GM12878 (cell line): ENCODE data around the gene DPM2. TPM values are rescaled to one million over a fixed set of nuclear protein-coding genes. Genes with fewer than 3 reads are reported as not detected.

Experiments
- ATAC-seq: fragments of 200-7000 bp; cut with Tn5 transposase; 3 replicates; pipeline ENCODE4 v1.9.1; 2020; ENCODE audit warnings: mild to moderate bottlenecking, moderate library complexity
- BruUV-seq: library from RNA; stranded (reverse); fragments of 400-500 nt; replicated peaks from 2 replicates; lab custom pipeline; 2021; lab: Mats Ljungman, UMichigan
- CTCF ChIA-PET: fragments of 300-600 bp; sonication (Branson Sonifier 250); formaldehyde crosslinking; extraction: SDS; loops from one replicate; lab custom pipeline; 2021; ENCODE audit warnings: inconsistent platforms; lab: Yijun Ruan, JAX
- POLR2A ChIA-PET: fragments of 350-600 bp; formaldehyde crosslinking; extraction: SDS; loops from one replicate; lab custom pipeline; 2021; ENCODE audit warnings: inconsistent platforms; lab: Charles Lee
- RAD21 ChIA-PET: fragments of 300-600 bp; sonication (Branson Sonifier 250); formaldehyde crosslinking; loops from one replicate; lab custom pipeline; 2023; ENCODE audit warnings: antibody characterized with exemption; ENCODE audit not compliant: unreplicated experiment; lab: Charles Lee
- SMC1A ChIA-PET: fragments of 300-600 bp; sonication (Branson Sonifier 250); formaldehyde crosslinking; loops from one replicate; lab custom pipeline; 2023; ENCODE audit not compliant: unreplicated experiment, uncharacterized antibody; lab: Charles Lee
- DNase-seq: peaks from one replicate; pipeline ENCODE4 v3.0.0-alpha.2; 2011; ENCODE audit warnings: low read depth, low spot score
- FAIRE-seq: peaks from 3 replicates; lab custom pipeline; 2011; peaks lifted over from hg19 to GRCh38; lab: Jason Lieb, UNC
- H2AFZ ChIP-seq: 2 replicates; pipeline ENCODE4 v1.6.0; 2011; ENCODE audit warnings: low read depth, low read length, control low read depth; ENCODE audit not compliant: control insufficient read depth
- H3K27ac ChIP-seq: 2 replicates; pipeline ENCODE4 v1.5.1; 2011; ENCODE audit warnings: control low read depth; ENCODE audit not compliant: control insufficient read depth, insufficient read depth
- H3K27me3 ChIP-seq, 2 experiments: replicated peaks in 1 of 2; 2 replicates each; pipeline versions ENCODE4 v1.6.0 to v1.6.1; 2011; ENCODE audit warnings: low read length in 1 of 2; ENCODE audit not compliant: control insufficient read depth in 2 of 2, insufficient read depth in 2 of 2
- H3K36me3 ChIP-seq, 2 experiments: 2 replicates each; pipeline ENCODE4 v1.5.1; 2011; ENCODE audit warnings: low read length in 1 of 2; ENCODE audit not compliant: control insufficient read depth in 2 of 2, insufficient read depth in 2 of 2
- H3K4me1 ChIP-seq: 2 replicates; pipeline ENCODE4 v1.6.1; 2011; ENCODE audit warnings: mild to moderate bottlenecking, low read length, moderate library complexity, mixed read lengths; ENCODE audit not compliant: control insufficient read depth, insufficient read depth
- H3K4me2 ChIP-seq: 2 replicates; pipeline ENCODE4 v1.6.0; 2011; ENCODE audit warnings: control low read depth; ENCODE audit not compliant: control insufficient read depth, insufficient read depth
- H3K4me3 ChIP-seq: fragments of 200-600 bp; sonication (generic); 2 replicates; pipeline ENCODE4 v1.5.1; 2016
- H3K79me2 ChIP-seq: 2 replicates; pipeline ENCODE4 v1.6.0; 2011; ENCODE audit warnings: low read length; ENCODE audit not compliant: control insufficient read depth, insufficient read depth
- H3K9ac ChIP-seq: 2 replicates; pipeline ENCODE4 v1.8.0; 2011; ENCODE audit warnings: low read length, control low read depth, mixed read lengths; ENCODE audit not compliant: control insufficient read depth, insufficient read depth
- H3K9me3 ChIP-seq: replicated peaks from 3 replicates; pipeline ENCODE4 v1.5.1; 2011; ENCODE audit warnings: mild to moderate bottlenecking, low read length; ENCODE audit not compliant: control insufficient read depth, insufficient read depth
- H4K20me1 ChIP-seq: 2 replicates; pipeline ENCODE4 v1.6.0; 2011; ENCODE audit not compliant: control insufficient read depth, insufficient read depth
- EED ChIP-seq: sonication (generic); IDR thresholded peaks from 2 replicates; pipeline ENCODE4 v1.6.1; 2016; ENCODE audit warnings: antibody characterized with exemption, low read depth
- RB1 ChIP-seq: fragments of 450-650 bp; formaldehyde crosslinking; IDR thresholded peaks from 2 replicates; pipeline ENCODE4 v1.6.1; 2017; ENCODE audit warnings: mild to moderate bottlenecking, borderline replicate concordance
- SREBF2 ChIP-seq: IDR thresholded peaks from 2 replicates; pipeline ENCODE4 v1.6.1; 2012; ENCODE audit warnings: mild to moderate bottlenecking, low read length
- TBL1XR1 ChIP-seq: IDR thresholded peaks from 2 replicates; pipeline ENCODE4 v1.6.1; 2012; ENCODE audit warnings: low read depth, low read length, improper control_type of control experiment
- ZNF622 ChIP-seq: fragments of 450-650 bp; IDR thresholded peaks from 2 replicates; pipeline ENCODE4 v1.6.1; 2017; ENCODE audit warnings: mild to moderate bottlenecking, inconsistent platforms
- WGBS: methylation state at CpG from one replicate; pipeline ENCODE4 v1.1.6; 2016; ENCODE audit warnings: low lambda C conversion rate; ENCODE audit not compliant: insufficient replicate concordance, insufficient coverage; ENCODE audit errors: missing lambda C conversion rate; 5-methylcytosine and 5-hydroxymethylcytosine counted together
- in situ Hi-C: fragments of 300-500 bp; cut with MboI; formaldehyde crosslinking; loops from 9 replicates; pipeline ENCODE4 v1.14.3; 2018; ENCODE audit warnings: mixed read lengths
- intact Hi-C: fragments of 100-400 bp; cut with micrococcal nuclease; formaldehyde crosslinking; loops from one replicate; pipeline ENCODE4 v1.14.2; 2022; ENCODE audit not compliant: unreplicated experiment
- polyA plus RNA-seq, 11 experiments: library from polyadenylated mRNA; depleted of rRNA in 4 of 11; unstranded in 6 of 11; stranded (reverse) in 5 of 11; fragments of >200 nt; fragmentation: Nextera tagmentation in 4 of 11; fragmentation: Illumina TruSeq in 1 of 11; extraction: Ambion mirVana in 4 of 11; extraction: Trizol in 1 of 11; gene quantifications; 1 replicate in 1 of 11; 2 replicates in 10 of 11; pipeline versions ENCODE4 v1.2.1 to v1.2.3, GENCODE V29; 2011 to 2016; ENCODE audit warnings: inconsistent platforms in 2 of 11, missing spikeins in 2 of 11, low read depth in 1 of 11
- total RNA-seq, 4 experiments: library from RNA; depleted of rRNA in 3 of 4; stranded (reverse); fragments of >200 nt in 3 of 4; fragmentation: Illumina TruSeq in 1 of 4; extraction: Trizol in 1 of 4; gene quantifications; 2 replicates each; pipeline versions ENCODE4 v1.2.1 to v1.2.3, GENCODE V29; 2013 to 2021
- TF ChIP-seq, protein P1 (sequence below): fragments of 450-650 bp; conservative IDR thresholded peaks from 2 replicates; pipeline ENCODE4 v1.6.1; 2017; ENCODE audit warnings: mild to moderate bottlenecking, moderate library complexity

DPM2 gene
- total and polyA plus RNA-seq, 10 of the 15 experiments (the other 5 are each of a cell fraction or from before 2014, with no cell fraction given) = 22.7 to 77.9 (median 44.7) TPM

DNA sequence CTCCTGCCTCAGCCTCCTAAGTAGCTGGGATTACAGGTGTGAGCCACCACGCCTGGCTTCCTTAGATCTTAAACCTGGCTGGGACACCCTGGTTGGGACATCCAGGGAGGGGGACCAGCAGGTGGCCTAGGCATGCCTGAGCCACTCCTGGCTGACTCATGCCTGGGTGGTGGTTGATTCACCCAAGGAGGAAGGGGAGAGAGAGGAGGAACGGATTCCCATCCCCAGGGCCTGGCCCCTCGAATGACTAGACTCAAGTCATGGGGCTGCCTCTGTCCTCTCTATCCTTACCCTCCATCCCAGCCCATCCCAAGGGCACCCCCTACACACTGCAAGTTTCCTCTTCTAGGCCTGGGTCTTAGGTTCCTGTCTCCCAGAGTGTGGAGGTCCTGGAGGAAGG, 30.4 kb upstream of the DPM2 start:
- H3K36me3 ChIP-seq = peaks cover 0 to 2% of the 10 kb centered on the region in 2 experiments; a peak in 3 of 4 replicates
- BruUV-seq = no TSS peak
- 88% methylated on average over 3 of the region's 3 CpGs for WGBS
- intact Hi-C loops (no loop called here), in situ Hi-C loops (loop anchor here (10.0 kb wide), 1 partner anchor 67 kb away; no protein-coding TSS in a partner anchor)
- no peak for FAIRE-seq
- ChIA-PET POLR2A (interaction anchor here (0.6 kb wide), 1 partner anchor 14 kb away, joined by 5 read pairs; no protein-coding TSS in a partner anchor), CTCF (interaction anchor here (1.7 kb wide), 1 partner anchor 11 kb away, joined by 5 read pairs; no protein-coding TSS in a partner anchor), SMC1A (no interaction called here), RAD21 (interaction anchor here (1.6 kb wide), 1 partner anchor 67 kb away, joined by 3 read pairs; no protein-coding TSS in a partner anchor)
- peaks cover 55% of the 10 kb centered on the region for H3K4me1 ChIP-seq
- H2AFZ ChIP-seq = no peak overlapping the region
- no peaks in the 10 kb centered on the region for H3K9me3 ChIP-seq
- no peak overlapping the region for H3K27ac ChIP-seq
- no peak overlapping the region for H3K4me2 ChIP-seq
- no peak for ATAC-seq
- H3K9ac ChIP-seq = no peak overlapping the region
- H3K4me3 ChIP-seq = no peak overlapping the region
- peaks cover 36% of the 10 kb centered on the region for H3K79me2 ChIP-seq
- H4K20me1 ChIP-seq = peaks cover 14% of the 10 kb centered on the region
- DNase-seq = no peak
- TF ChIP-seq SREBF2 = no peak
- no peaks in the 10 kb centered on the region for H3K27me3 ChIP-seq

- ChIA-PET SMC1A (no interaction called here), POLR2A (no interaction called here), CTCF (interaction anchor here (1.7 kb wide), 1 partner anchor 12 kb away, joined by 5 read pairs; no protein-coding TSS in a partner anchor), RAD21 (interaction anchor here (1.6 kb wide), 1 partner anchor 67 kb away, joined by 3 read pairs; no protein-coding TSS in a partner anchor)
- peaks cover 11% of the 10 kb centered on the region for H4K20me1 ChIP-seq
- H3K79me2 ChIP-seq = peaks cover 28% of the 10 kb centered on the region
- DNase-seq (no peak), FAIRE-seq (no peak), ATAC-seq (no peak)
- H3K27me3 ChIP-seq = no peaks in the 10 kb centered on the region
- in situ Hi-C loops (loop anchor here (10.0 kb wide), 1 partner anchor 68 kb away; no protein-coding TSS in a partner anchor), intact Hi-C loops (no loop called here)
- H3K4me3 ChIP-seq = no peak overlapping the region
- peaks cover 48% of the 10 kb centered on the region for H3K4me1 ChIP-seq
- no peak overlapping the region for H3K9ac ChIP-seq
- H3K9me3 ChIP-seq = no peaks in the 10 kb centered on the region
- H2AFZ ChIP-seq = no peak overlapping the region
- no peak overlapping the region for H3K27ac ChIP-seq
- H3K36me3 ChIP-seq = peaks cover 0 to 2% of the 10 kb centered on the region in 2 experiments; a peak in 3 of 4 replicates
- no TSS peak for BruUV-seq
- WGBS = 76% methylated on average over 9 of the region's 9 CpGs
- TF ChIP-seq RB1 = no peak
- TF ChIP-seq ZNF622 = no peak
- no peak for TF ChIP-seq EED
- TF ChIP-seq, protein P1, sequence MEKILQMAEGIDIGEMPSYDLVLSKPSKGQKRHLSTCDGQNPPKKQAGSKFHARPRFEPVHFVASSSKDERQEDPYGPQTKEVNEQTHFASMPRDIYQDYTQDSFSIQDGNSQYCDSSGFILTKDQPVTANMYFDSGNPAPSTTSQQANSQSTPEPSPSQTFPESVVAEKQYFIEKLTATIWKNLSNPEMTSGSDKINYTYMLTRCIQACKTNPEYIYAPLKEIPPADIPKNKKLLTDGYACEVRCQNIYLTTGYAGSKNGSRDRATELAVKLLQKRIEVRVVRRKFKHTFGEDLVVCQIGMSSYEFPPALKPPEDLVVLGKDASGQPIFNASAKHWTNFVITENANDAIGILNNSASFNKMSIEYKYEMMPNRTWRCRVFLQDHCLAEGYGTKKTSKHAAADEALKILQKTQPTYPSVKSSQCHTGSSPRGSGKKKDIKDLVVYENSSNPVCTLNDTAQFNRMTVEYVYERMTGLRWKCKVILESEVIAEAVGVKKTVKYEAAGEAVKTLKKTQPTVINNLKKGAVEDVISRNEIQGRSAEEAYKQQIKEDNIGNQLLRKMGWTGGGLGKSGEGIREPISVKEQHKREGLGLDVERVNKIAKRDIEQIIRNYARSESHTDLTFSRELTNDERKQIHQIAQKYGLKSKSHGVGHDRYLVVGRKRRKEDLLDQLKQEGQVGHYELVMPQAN = no peak
- TF ChIP-seq TBL1XR1 = no peak
- no peak overlapping the region for H3K4me2 ChIP-seq
Observed at GRCh38 chr9:127967151-127967809, 29.6 kb upstream of the DPM2 start.
